HG02981 (cell line): ENCODE measurements around the gene N4BP2L1.

Experiments
- ATAC-seq: cut with Tn5 transposase; IDR thresholded peaks from one replicate; pipeline ENCODE4 v1.9.1; 2021; ENCODE audit warnings: mild to moderate bottlenecking, moderate library complexity; ENCODE audit not compliant: unreplicated experiment

N4BP2L1 gene

GRCh38 chr13:32427852-32428580, at the start of gene N4BP2L1:
TSS of gene N4BP2L1 (minus strand) at chr13:32428130. CDS start at chr13:32428082, 48 bp downstream.
- ATAC-seq, result peak; percentile 71

GRCh38 chr13:32476892-32477291, 49.0 kb upstream of the N4BP2L1 start:
- no peak for ATAC-seq

- no peak for ATAC-seq
Measured at GRCh38 chr13:32476021-32476731, 48.2 kb upstream of the N4BP2L1 start.

GRCh38 chr13:32474999-32475792, 47.3 kb upstream of the N4BP2L1 start:
- ATAC-seq, result no peak

- ATAC-seq, result no peak
Measured at GRCh38 chr13:32473650-32474049, 45.7 kb upstream of the N4BP2L1 start.

GRCh38 chr13:32472194-32472621, 44.3 kb upstream of the N4BP2L1 start:
- ATAC-seq, result peak; percentile 55

- no peak for ATAC-seq
Measured at GRCh38 chr13:32471187-32471922, 43.4 kb upstream of the N4BP2L1 start.

- no peak for ATAC-seq
Measured at GRCh38 chr13:32468502-32469142, 40.7 kb upstream of the N4BP2L1 start.

GRCh38 chr13:32456591-32456990, 28.7 kb upstream of the N4BP2L1 start:
- no peak for ATAC-seq

- ATAC-seq, result no peak
Measured at GRCh38 chr13:32455594-32455903, 27.6 kb upstream of the N4BP2L1 start.

GRCh38 chr13:32454886-32455593, 27.1 kb upstream of the N4BP2L1 start:
- no peak for ATAC-seq

- ATAC-seq, result no peak
Measured at GRCh38 chr13:32453981-32454380, 26.1 kb upstream of the N4BP2L1 start.

- ATAC-seq, result no peak
Measured at GRCh38 chr13:32448972-32449371, 21.0 kb upstream of the N4BP2L1 start.

GRCh38 chr13:32447894-32448623, 20.1 kb upstream of the N4BP2L1 start:
- ATAC-seq, result no peak

GRCh38 chr13:32446773-32447465, 19.0 kb upstream of the N4BP2L1 start:
- no peak for ATAC-seq

GRCh38 chr13:32446220-32446619, 18.3 kb upstream of the N4BP2L1 start:
- ATAC-seq, result no peak

GRCh38 chr13:32445461-32445860, 17.5 kb upstream of the N4BP2L1 start:
- no peak for ATAC-seq

- ATAC-seq, result peak; percentile 80
Measured at GRCh38 chr13:32443111-32443510, 15.2 kb upstream of the N4BP2L1 start.

- no peak for ATAC-seq
Measured at GRCh38 chr13:32438871-32439270, 10.9 kb upstream of the N4BP2L1 start.
